Gastrocnemius medialis (tissue), 4 donors: ENCODE measurements around the gene PRSS33. TPM values are rescaled to one million over a fixed set of nuclear protein-coding genes. Genes with fewer than 3 reads are reported as not detected.

Experiments used
- ATAC-seq, 2 donors: fragments of 150-250 bp; one replicate each; pipeline ENCODE4 v1.9.1; 2016
- DNase-seq, 2 donors: peaks; one replicate each; pipeline ENCODE4 v3.0.0-alpha.2; 2019
- H3K27ac ChIP-seq, 4 donors: fragments of 200-600 bp; sonication (generic); 1 replicate in 1 of 4; 2 replicates in 3 of 4; pipeline ENCODE4 v1.5.1; 2016 to 2018; ENCODE audit warnings: mild to moderate bottlenecking in 2 of 4, moderate library complexity in 1 of 4
- H3K27me3 ChIP-seq, 3 donors: fragments of 200-600 bp; sonication (generic) in 2 of 3; 1 replicate in 1 of 3; 2 replicates in 2 of 3; pipeline versions ENCODE4 v1.5.1 to v1.6.0; 2016 to 2019; ENCODE audit warnings: mild to moderate bottlenecking in 1 of 3, moderate library complexity in 1 of 3
- H3K36me3 ChIP-seq, 2 donors: fragments of 200-600 bp; sonication (generic) in 1 of 2; one replicate each; pipeline ENCODE4 v1.5.1; 2017 to 2018
- H3K4me1 ChIP-seq, 2 donors: fragments of 200-600 bp; sonication (generic) in 1 of 2; one replicate each; pipeline ENCODE4 v1.5.1; 2016 to 2017; ENCODE audit warnings: mild to moderate bottlenecking in 2 of 2
- H3K4me3 ChIP-seq, 4 donors: fragments of 200-600 bp; sonication (generic) in 3 of 4; 1 replicate in 1 of 4; 2 replicates in 3 of 4; pipeline ENCODE4 v1.5.1; 2016 to 2019; ENCODE audit warnings: mild to moderate bottlenecking in 2 of 4
- H3K9me3 ChIP-seq, 3 donors: fragments of 200-600 bp; sonication (generic) in 2 of 3; 1 replicate in 1 of 3; 2 replicates in 2 of 3; pipeline ENCODE4 v1.5.1; 2016 to 2019
- CTCF ChIP-seq, 5 experiments: fragments of 450-650 bp in 3 of 5; fragments of 200-600 bp in 2 of 5; sonication (generic) in 2 of 5; IDR thresholded peaks in 4 of 5; conservative IDR thresholded peaks in 1 of 5; 1 replicate in 4 of 5; 2 replicates in 1 of 5; pipeline ENCODE4 v1.5.1; 2016 to 2019; ENCODE audit warnings: antibody characterized with exemption in 5 of 5, mild to moderate bottlenecking in 3 of 5, moderate library complexity in 3 of 5
- POLR2A ChIP-seq, 2 donors: fragments of 450-650 bp; IDR thresholded peaks; one replicate each; pipeline ENCODE4 v1.6.1; 2017; ENCODE audit warnings: antibody characterized with exemption in 2 of 2, mild to moderate bottlenecking in 2 of 2, moderate library complexity in 2 of 2
- in situ Hi-C, 4 donors: fragments of 200-750 bp; cut with MboI; loops; one replicate each; pipeline versions ENCODE4 v1.15.0 to v1.8.0; 2017; ENCODE audit warnings: low sequenced_read_pairs in 4 of 4
- intact Hi-C: fragments of 100-400 bp; cut with DNase I; formaldehyde crosslinking; loops from one replicate; pipeline ENCODE4 v1.15.1; 2023; ENCODE audit warnings: low total_unique reads
- total RNA-seq, 4 donors: library from RNA; depleted of rRNA; stranded (reverse); fragments of >200 nt; gene quantifications; one replicate each; pipeline versions ENCODE4 v1.1.0 to v1.2.3, GENCODE V29; 2016

The PRSS33 gene
- total RNA-seq, 4 donors from 2014 or later, result not detected

DNA sequence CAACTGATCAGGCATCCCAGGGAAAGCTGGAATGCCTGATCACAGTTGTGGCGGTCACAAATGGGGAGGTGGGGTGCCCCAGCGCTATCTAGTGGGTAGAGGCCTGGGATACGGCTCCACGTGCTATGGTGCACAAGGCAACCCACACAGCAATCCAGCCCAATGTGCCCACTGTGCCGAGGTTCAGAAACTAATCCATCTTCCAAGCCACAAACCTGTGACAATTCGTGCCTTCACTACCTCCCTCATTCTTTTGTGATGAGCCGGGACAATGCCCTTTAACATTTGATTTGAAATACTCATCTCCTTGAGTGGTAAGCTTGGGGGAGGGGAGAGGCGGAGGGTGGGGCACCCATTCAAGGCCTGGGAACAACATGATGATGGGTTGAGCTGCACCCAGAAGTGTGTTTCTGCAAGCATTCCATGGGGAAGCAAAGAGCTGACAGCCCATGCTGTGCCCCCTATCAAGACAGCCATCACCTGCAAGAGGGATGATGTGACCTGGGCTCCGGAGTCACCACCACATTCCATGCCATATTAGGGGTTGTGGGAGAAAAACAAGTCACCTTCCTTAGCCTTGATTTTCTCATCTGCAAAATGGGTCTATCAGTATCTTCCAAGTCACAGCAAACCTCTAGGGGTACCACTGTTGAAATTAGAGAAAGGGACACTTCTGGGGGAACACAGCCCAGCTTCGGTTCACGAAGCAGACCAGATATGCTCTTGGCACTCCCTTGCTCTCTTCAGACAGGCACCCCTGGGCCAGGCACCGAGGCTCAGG lies 14.0 kb downstream of the PRSS33 start:
- Histone ChIP-seq H3K27me3 (no peaks in the 10 kb centered on the region), H3K9me3 (no peaks in the 10 kb centered on the region), H3K4me1 (peaks cover 19 to 26% of the 10 kb centered on the region in 2 donors), H3K27ac (peak overlapping the region in 2 of 4 donors; percentile 31 to 38), H3K36me3 (peaks cover 13 to 57% of the 10 kb centered on the region in 2 donors), H3K4me3 (no peak overlapping the region)
- TF ChIP-seq CTCF (IDR thresholded peaks at IDR 0.05 in 4 of 5, conservative IDR thresholded peaks at IDR 0.05 in 1 of 5), result no peak
- no peak for TF ChIP-seq POLR2A (IDR thresholded peaks at IDR 0.05)
- ATAC-seq, result no peak
- in situ Hi-C loops, result no loop called here
- no peak for DNase-seq
- intact Hi-C loops, result no loop called here

- Histone ChIP-seq H3K4me1 (peaks cover 26 to 33% of the 10 kb centered on the region in 2 donors), H3K36me3 (peaks cover 15 to 73% of the 10 kb centered on the region in 2 donors), H3K9me3 (no peaks in the 10 kb centered on the region), H3K27me3 (no peaks in the 10 kb centered on the region), H3K27ac (peak overlapping the region in 2 of 4 donors; percentile 53 to 62), H3K4me3 (no peak overlapping the region)
- in situ Hi-C loops (no loop called here), intact Hi-C loops (no loop called here)
- TF ChIP-seq POLR2A (IDR thresholded peaks at IDR 0.05) (no peak), CTCF (IDR thresholded peaks at IDR 0.05 in 4 of 5, conservative IDR thresholded peaks at IDR 0.05 in 1 of 5) (no peak)
- no peak for DNase-seq
- no peak for ATAC-seq
Measured at GRCh38 chr16:2771496-2772402, 15.6 kb downstream of the PRSS33 start.

GRCh38 chr16:2770057-2770951 lies 17.1 kb downstream of the PRSS33 start:
- Histone ChIP-seq H3K4me3 (no peak overlapping the region), H3K9me3 (no peaks in the 10 kb centered on the region), H3K4me1 (peaks cover 15 to 21% of the 10 kb centered on the region in 2 donors), H3K27me3 (no peaks in the 10 kb centered on the region), H3K27ac (peak overlapping the region in 3 of 4 donors; percentile 42 to 62 (median 53)), H3K36me3 (peaks cover 15 to 87% of the 10 kb centered on the region in 2 donors)
- ATAC-seq (no peak), DNase-seq (no peak)
- intact Hi-C loops (no loop called here), in situ Hi-C loops (no loop called here)
- TF ChIP-seq CTCF (IDR thresholded peaks at IDR 0.05 in 4 of 5, conservative IDR thresholded peaks at IDR 0.05 in 1 of 5) (no peak), POLR2A (IDR thresholded peaks at IDR 0.05) (no peak)

DNA sequence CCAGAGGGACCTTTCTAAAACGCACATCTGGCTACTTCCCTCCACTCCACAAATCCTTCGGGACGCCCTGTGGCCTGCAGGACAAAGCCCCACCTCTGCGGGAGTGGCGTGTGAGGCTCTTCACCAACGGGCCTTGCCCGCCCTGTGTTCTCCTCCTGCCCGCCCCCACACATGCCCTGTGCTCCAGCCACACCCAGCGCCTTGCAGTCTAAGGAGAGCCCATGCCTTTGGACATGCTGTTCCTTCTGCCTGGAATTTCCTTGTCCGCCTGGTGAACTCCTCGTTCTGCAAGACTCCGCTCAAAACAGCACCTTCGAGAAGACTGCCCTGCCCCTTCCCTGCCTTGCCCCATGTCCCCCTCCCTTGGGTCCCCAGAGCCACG lies 17.7 kb downstream of the PRSS33 start:
- in situ Hi-C loops (no loop called here), intact Hi-C loops (no loop called here)
- DNase-seq (peak in 1 of 2 donors; percentile 53), ATAC-seq (no peak)
- peak overlapping the region in 3 of 4 donors; percentile 53 to 62 (median 62) for H3K27ac ChIP-seq
- H3K36me3 ChIP-seq, result peaks cover 15 to 87% of the 10 kb centered on the region in 2 donors
- H3K27me3 ChIP-seq, result no peaks in the 10 kb centered on the region
- no peaks in the 10 kb centered on the region for H3K9me3 ChIP-seq
- no peak for TF ChIP-seq POLR2A (IDR thresholded peaks at IDR 0.05)
- no peak for TF ChIP-seq CTCF (IDR thresholded peaks at IDR 0.05 in 4 of 5, conservative IDR thresholded peaks at IDR 0.05 in 1 of 5)
- no peak overlapping the region for H3K4me3 ChIP-seq
- peaks cover 12 to 19% of the 10 kb centered on the region in 2 donors for H3K4me1 ChIP-seq
